ENCODE results near the gene LGR6.
"Not testable (repeated sequence)": the region's sequence is repeated elsewhere in the genome, so short reads cannot be mapped to it uniquely, and the experiment has no call there.

Gene LGR6

GRCh38 chr1:202159534-202160371 lies 33.8 kb upstream of the LGR6 start:
- DNase-seq (ENCODE audit: low read depth in 3 of 3) = peak in 2 of 3 experiments; percentile 55 to 76

- DNase-seq (ENCODE audit: low read depth in 3 of 3) = peak; percentile 75 to 91 (median 80)
Observed at GRCh38 chr1:202160377-202160940, 33.1 kb upstream of the LGR6 start, which contains the start of gene PTPN7. PTPN7 (minus strand) TSS chr1:202160602; CDS start chr1:202159402, 1,200 bp downstream.

- DNase-seq (ENCODE audit: low read depth in 3 of 3) = no peak
Observed at GRCh38 chr1:202161151-202162046, 32.2 kb upstream of the LGR6 start.

- peak in 1 of 3 experiments; percentile 69 for DNase-seq (ENCODE audit: low read depth in 3 of 3)
Observed at GRCh38 chr1:202162047-202162417, 31.6 kb upstream of the LGR6 start.

GRCh38 chr1:202162418-202163280 lies 30.9 kb upstream of the LGR6 start:
- DNase-seq (ENCODE audit: low read depth in 3 of 3) = peak in 1 of 3 experiments; percentile 18

- DNase-seq (ENCODE audit: low read depth in 3 of 3) = no peak
Observed at GRCh38 chr1:202163281-202164270, 30.0 kb upstream of the LGR6 start.

- DNase-seq (ENCODE audit: low read depth in 3 of 3) = peak in 1 of 3 experiments; percentile 66
Observed at GRCh38 chr1:202164271-202165037, 29.1 kb upstream of the LGR6 start.

GRCh38 chr1:202165267-202165941 lies 28.2 kb upstream of the LGR6 start:
- peak in 1 of 3 experiments; percentile 81 for DNase-seq (ENCODE audit: low read depth in 3 of 3)

GRCh38 chr1:202165942-202166843 lies 27.4 kb upstream of the LGR6 start:
- DNase-seq (ENCODE audit: low read depth in 3 of 3) = no peak

- not testable (repeated sequence) for DNase-seq (ENCODE audit: low read depth in 3 of 3)
Observed at GRCh38 chr1:202167054-202167453, 26.5 kb upstream of the LGR6 start.

GRCh38 chr1:202167708-202168415 lies 25.7 kb upstream of the LGR6 start:
- DNase-seq (ENCODE audit: low read depth in 3 of 3) = no peak

- DNase-seq (ENCODE audit: low read depth in 3 of 3) = no peak
Observed at GRCh38 chr1:202168861-202169260, 24.7 kb upstream of the LGR6 start.

GRCh38 chr1:202170726-202171125 lies 22.9 kb upstream of the LGR6 start:
- DNase-seq (ENCODE audit: low read depth in 3 of 3) = no peak

GRCh38 chr1:202171292-202172014 lies 22.1 kb upstream of the LGR6 start:
- DNase-seq (ENCODE audit: low read depth in 3 of 3) = no peak

- no peak for DNase-seq (ENCODE audit: low read depth in 3 of 3)
Observed at GRCh38 chr1:202172015-202172355, 21.6 kb upstream of the LGR6 start.

GRCh38 chr1:202173993-202174392 lies 19.6 kb upstream of the LGR6 start:
- DNase-seq (ENCODE audit: low read depth in 3 of 3) = no peak
